Heart left ventricle (tissue), 16 donors: ENCODE data around the gene APOC4. TPM values are rescaled to one million over a fixed set of nuclear protein-coding genes. Genes with fewer than 3 reads are reported as not detected.
A peak's percentile ranks its signal among the peaks of the same experiment; 100 is the strongest.

ENCODE experiments used
- ATAC-seq, 4 donors: fragments of 200-7000 bp; cut with Tn5 transposase; one replicate each; pipeline ENCODE4 v1.9.1; 2020 to 2022; ENCODE audit warnings: moderate library complexity in 4 of 4, mild to moderate bottlenecking in 3 of 4, moderate number of reproducible peaks in 1 of 4
- DNase-seq, 5 donors: peaks; one replicate each; pipeline ENCODE4 v3.0.0-alpha.2; 2020
- H3K27ac ChIP-seq, 12 donors: fragments of 200-600 bp; sonication (generic) in 4 of 12; one replicate each; pipeline versions ENCODE4 v1.5.0 to v1.8.0; 2016 to 2022; ENCODE audit warnings: mild to moderate bottlenecking in 2 of 12
- H3K27me3 ChIP-seq, 9 donors: fragments of 200-600 bp; sonication (generic) in 2 of 9; one replicate each; pipeline versions ENCODE4 v1.5.1 to v1.8.0; 2016 to 2022; ENCODE audit warnings: mild to moderate bottlenecking in 3 of 9
- H3K36me3 ChIP-seq, 9 donors: fragments of 200-600 bp; sonication (generic) in 2 of 9; one replicate each; pipeline versions ENCODE4 v1.5.0 to v1.8.0; 2018 to 2022; ENCODE audit warnings: mild to moderate bottlenecking in 2 of 9
- H3K4me1 ChIP-seq, 12 donors: fragments of 200-600 bp; sonication (generic) in 4 of 12; one replicate each; pipeline versions ENCODE4 v1.5.0 to v1.8.0; 2016 to 2022; ENCODE audit warnings: mild to moderate bottlenecking in 3 of 12
- H3K4me3 ChIP-seq, 12 donors: fragments of 200-600 bp; sonication (generic) in 4 of 12; one replicate each; pipeline versions ENCODE4 v1.5.0 to v1.8.0; 2017 to 2022; ENCODE audit warnings: mild to moderate bottlenecking in 9 of 12, moderate library complexity in 4 of 12
- H3K9me3 ChIP-seq, 12 donors: fragments of 200-600 bp; sonication (generic) in 4 of 12; one replicate each; pipeline versions ENCODE4 v1.5.0 to v1.8.0; 2016 to 2022; ENCODE audit warnings: mild to moderate bottlenecking in 1 of 12
- CTCF ChIP-seq, 12 donors: fragments of 200-600 bp; sonication (generic) in 4 of 12; IDR thresholded peaks; one replicate each; pipeline versions ENCODE4 v1.5.0 to v1.8.0; 2018 to 2022; ENCODE audit warnings: antibody characterized with exemption in 12 of 12, mild to moderate bottlenecking in 5 of 12
- POLR2A ChIP-seq, 2 donors: fragments of 450-650 bp; IDR thresholded peaks; one replicate each; pipeline ENCODE4 v1.6.1; 2017; ENCODE audit warnings: antibody characterized with exemption in 2 of 2, mild to moderate bottlenecking in 2 of 2, moderate library complexity in 2 of 2
- WGBS, 4 donors: extraction: QIAGEN DNeasy Blood & Tissue Kit in 2 of 4; methylation state at CpG; one replicate each; pipeline versions ENCODE4 v1.1.5 to v1.1.7; 2013 to 2018; 5-methylcytosine and 5-hydroxymethylcytosine counted together
- intact Hi-C, 10 donors: fragments of 100-400 bp; cut with DNase I; formaldehyde crosslinking; loops; one replicate each; pipeline versions ENCODE4 v1.11.1 to v1.14.2; 2022
- polyA plus RNA-seq, 2 donors: library from polyadenylated mRNA; stranded (reverse); fragments of 200-250 nt; gene quantifications; one replicate each; pipeline ENCODE4 v1.2.3, GENCODE V29; 2013
- total RNA-seq, 9 donors: library from RNA; depleted of rRNA in 2 of 9; stranded (reverse); fragments of >200 nt in 2 of 9; fragmentation: NEBNext Ultra II Directional in 3 of 9; extraction: Animal tissue kit (Norgen Biotek cat#: 25700) in 3 of 9; gene quantifications; one replicate each; pipeline versions ENCODE4 v1.1.0 to v1.2.4, GENCODE V29; 2016 to 2023
- donor health status: ischemic (EF 13 %, LVEDD 7.1; RV severe dilation, severe dysfunction).
- donor health status: healthy with polysubstance abuse.
- donor health status: DM: no; HTN: yes; CAD: no.
- donor health status: DM: no; HTN: no; CAD: no.
- donor health status: ischemic (EF 25% LVEDD 6.9; RV normal size, moderate dysfunction).
- donor health status: ischemic (EF 25% LVEDD 5.7; RV mildly dilated, moderate dysfunction).
- donor health status: healthy.
- donor health status: DM: yes; HTN: yes; CAD: no.
- donor health status: ischemic (EF 35%, LVEDD 5.7; RV mildly dilated, moderate dysfunction).
- donor health status: nonischemic (EF 11% LVEDD 7.7; RV severe dilation, severe dysfunction).
- donor health status: DM: yes; HTN: yes; CAD: no.
- donor health status: PGD.
- donor health status: ischemic (EF 29% LVEDD 5.4; RV normal size, mild dysfunction).
- donor health status: nonischemic (EF 23%, LVEDD 6.1; RV moderate dilation, normal function).

APOC4 gene
- total and polyA plus RNA-seq, 11 donors: not detected

GRCh38 chr19:44954278-44954648 is 12.2 kb downstream of the APOC4 start:
- H3K36me3 ChIP-seq: peaks cover 0 to 21% (median 10%) of the 10 kb centered on the region in 9 donors
- intact Hi-C loops: loop anchor here in 5 of 10 donors (2.0 to 10.0 kb wide), 5 partner anchors 47 to 169 kb away; partner anchors contain the start of genes APOE (in 1 of the 5) and RELB (in 1 of the 5)
- WGBS, 4 donors: 26 to 32% (median 29%) methylated on average over 13 of the region's 13 CpGs
- no peak for TF ChIP-seq CTCF (IDR thresholded peaks at IDR 0.05)
- no peak for TF ChIP-seq POLR2A (IDR thresholded peaks at IDR 0.05)
- peaks cover 0 to 57% (median 41%) of the 10 kb centered on the region in 12 donors for H3K4me1 ChIP-seq
- ATAC-seq (no peak), DNase-seq (no peak)
- H3K27ac ChIP-seq: peak overlapping the region; percentile 89 to 98 (median 95)
- H3K4me3 ChIP-seq: peak overlapping the region; percentile 70 to 100 (median 88)
- no peaks in the 10 kb centered on the region for H3K9me3 ChIP-seq
- no peaks in the 10 kb centered on the region for H3K27me3 ChIP-seq

- TF ChIP-seq CTCF (IDR thresholded peaks at IDR 0.05) (peak in 1 of 12 donors; percentile 8), POLR2A (IDR thresholded peaks at IDR 0.05) (peak in 1 of 2 donors; percentile 28)
- Histone ChIP-seq H3K4me3 (peak within 1 kb of the TSS; percentile 70 to 100 (median 90)), H3K36me3 (peaks cover 0 to 18% (median 6%) of the 10 kb centered on the region in 9 donors), H3K27ac (peak within 1 kb of the TSS; percentile 89 to 98 (median 95)), H3K27me3 (no peaks in the 10 kb centered on the region), H3K4me1 (peaks cover 0 to 62% (median 41%) of the 10 kb centered on the region in 12 donors), H3K9me3 (no peaks in the 10 kb centered on the region)
- peak; percentile 98 to 99 (median 98) for DNase-seq
- peak; percentile 95 to 97 (median 96) for ATAC-seq
- intact Hi-C loops: loop anchor here in 6 of 10 donors (1.0 to 10.0 kb wide), 8 partner anchors 42 to 170 kb away; partner anchors contain the start of genes RELB (in 2 of the 6), APOE (in 1 of the 6) and CLASRP (in 1 of the 6)
- 0 to 1% (median 1%) methylated on average over 34 to 65 of the region's 65 CpGs for WGBS, 4 donors
These were observed 12.8 kb downstream of the APOC4 start, which contains the start of gene CLPTM1 for GRCh38 chr19:44954649-44955504. TSS of gene CLPTM1 (plus strand) at chr19:44955380. CDS start at chr19:44955396, 16 bp downstream.

GRCh38 chr19:44955505-44956439 is 13.7 kb downstream of the APOC4 start:
- DNase-seq: no peak
- intact Hi-C loops: loop anchor here in 5 of 10 donors (1.0 to 10.0 kb wide), 6 partner anchors 42 to 171 kb away; partner anchors contain the start of genes RELB (in 2 of the 5), APOE (in 1 of the 5) and CLASRP (in 1 of the 5)
- ATAC-seq: no peak
- no peaks in the 10 kb centered on the region for H3K9me3 ChIP-seq
- peak overlapping the region; percentile 70 to 100 (median 90) for H3K4me3 ChIP-seq
- H3K4me1 ChIP-seq: peaks cover 0 to 71% (median 41%) of the 10 kb centered on the region in 12 donors
- H3K27me3 ChIP-seq: no peaks in the 10 kb centered on the region
- 2 to 8% (median 5%) methylated on average over 10 to 40 of the region's 40 CpGs for WGBS, 4 donors
- no peak for TF ChIP-seq POLR2A (IDR thresholded peaks at IDR 0.05)
- no peak for TF ChIP-seq CTCF (IDR thresholded peaks at IDR 0.05)
- H3K27ac ChIP-seq: peak overlapping the region in 11 of 12 donors; percentile 76 to 98 (median 95)
- H3K36me3 ChIP-seq: peaks cover 0 to 14% (median under 1%) of the 10 kb centered on the region in 9 donors
